ENCODE results near the gene RYR2.

DNA sequence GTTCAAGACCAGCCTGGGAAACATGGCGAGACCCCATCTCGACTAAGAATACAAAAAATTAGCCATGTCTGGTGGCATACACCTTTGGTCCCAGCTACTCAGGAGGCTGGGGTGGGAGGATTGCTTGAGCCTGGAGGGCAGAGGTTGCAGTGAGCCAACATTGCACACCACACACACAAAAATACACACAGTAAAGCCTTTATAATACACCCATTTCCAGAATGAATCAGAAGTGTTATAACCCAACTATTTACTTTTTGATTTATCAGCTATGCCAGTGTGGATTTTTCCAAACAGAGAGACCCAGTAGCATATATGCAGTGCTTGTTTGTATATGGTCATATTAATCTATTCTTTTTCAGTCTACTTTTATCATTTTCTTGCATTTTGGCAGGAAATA lies 648.7 kb downstream of the RYR2 start:
- no peak for TF ChIP-seq EZH2 (IDR thresholded peaks at IDR 0.05; ENCODE audit: borderline replicate concordance, low read depth, low read length, poor library complexity, severe bottlenecking)
- TF ChIP-seq, protein P1, sequence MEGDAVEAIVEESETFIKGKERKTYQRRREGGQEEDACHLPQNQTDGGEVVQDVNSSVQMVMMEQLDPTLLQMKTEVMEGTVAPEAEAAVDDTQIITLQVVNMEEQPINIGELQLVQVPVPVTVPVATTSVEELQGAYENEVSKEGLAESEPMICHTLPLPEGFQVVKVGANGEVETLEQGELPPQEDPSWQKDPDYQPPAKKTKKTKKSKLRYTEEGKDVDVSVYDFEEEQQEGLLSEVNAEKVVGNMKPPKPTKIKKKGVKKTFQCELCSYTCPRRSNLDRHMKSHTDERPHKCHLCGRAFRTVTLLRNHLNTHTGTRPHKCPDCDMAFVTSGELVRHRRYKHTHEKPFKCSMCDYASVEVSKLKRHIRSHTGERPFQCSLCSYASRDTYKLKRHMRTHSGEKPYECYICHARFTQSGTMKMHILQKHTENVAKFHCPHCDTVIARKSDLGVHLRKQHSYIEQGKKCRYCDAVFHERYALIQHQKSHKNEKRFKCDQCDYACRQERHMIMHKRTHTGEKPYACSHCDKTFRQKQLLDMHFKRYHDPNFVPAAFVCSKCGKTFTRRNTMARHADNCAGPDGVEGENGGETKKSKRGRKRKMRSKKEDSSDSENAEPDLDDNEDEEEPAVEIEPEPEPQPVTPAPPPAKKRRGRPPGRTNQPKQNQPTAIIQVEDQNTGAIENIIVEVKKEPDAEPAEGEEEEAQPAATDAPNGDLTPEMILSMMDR (conservative IDR thresholded peaks at IDR 0.05; ENCODE audit: low read depth, low read length) = no peak

Measured in A673 (cell line).